Large intestine (tissue), 3 donors: ENCODE data around the gene MORN3. TPM values are rescaled to one million over a fixed set of nuclear protein-coding genes. Genes with fewer than 3 reads are reported as not detected.

Experiments used
- DNase-seq, 2 donors: peaks; one replicate each; pipeline versions ENCODE4 v3.0.0 to v3.0.0-alpha.2; 2013
- H3K27ac ChIP-seq: one replicate; pipeline ENCODE4 v1.5.1; 2013; ENCODE audit warnings: low read length
- H3K27me3 ChIP-seq: 2 replicates; pipeline ENCODE4 v1.6.1; 2013; ENCODE audit warnings: low read length; ENCODE audit not compliant: control insufficient read depth, insufficient read depth
- H3K36me3 ChIP-seq: 2 replicates; pipeline ENCODE4 v1.6.1; 2013; ENCODE audit warnings: low read length; ENCODE audit not compliant: control insufficient read depth, insufficient read depth
- H3K4me1 ChIP-seq: one replicate; pipeline ENCODE4 v1.6.1; 2013; ENCODE audit warnings: low read length; ENCODE audit not compliant: control insufficient read depth, insufficient read depth
- H3K4me3 ChIP-seq: one replicate; pipeline ENCODE4 v1.5.1; 2013; ENCODE audit warnings: low read length
- H3K9me3 ChIP-seq: one replicate; pipeline ENCODE4 v1.6.1; 2013; ENCODE audit warnings: mild to moderate bottlenecking, low read depth, low read length, moderate library complexity; ENCODE audit not compliant: control insufficient read depth
- WGBS: methylation state at CpG from one replicate; pipeline ENCODE4 v1.1.5; 2013; ENCODE audit warnings: low lambda C conversion rate; ENCODE audit not compliant: insufficient coverage; 5-methylcytosine and 5-hydroxymethylcytosine counted together
- polyA plus RNA-seq: library from polyadenylated mRNA; unstranded; fragments of 120-200 nt; gene quantifications from one replicate; pipeline ENCODE4 v1.2.1, GENCODE V29; 2013

The MORN3 gene
- polyA plus RNA-seq, 1 donor: 3.5 TPM

DNA sequence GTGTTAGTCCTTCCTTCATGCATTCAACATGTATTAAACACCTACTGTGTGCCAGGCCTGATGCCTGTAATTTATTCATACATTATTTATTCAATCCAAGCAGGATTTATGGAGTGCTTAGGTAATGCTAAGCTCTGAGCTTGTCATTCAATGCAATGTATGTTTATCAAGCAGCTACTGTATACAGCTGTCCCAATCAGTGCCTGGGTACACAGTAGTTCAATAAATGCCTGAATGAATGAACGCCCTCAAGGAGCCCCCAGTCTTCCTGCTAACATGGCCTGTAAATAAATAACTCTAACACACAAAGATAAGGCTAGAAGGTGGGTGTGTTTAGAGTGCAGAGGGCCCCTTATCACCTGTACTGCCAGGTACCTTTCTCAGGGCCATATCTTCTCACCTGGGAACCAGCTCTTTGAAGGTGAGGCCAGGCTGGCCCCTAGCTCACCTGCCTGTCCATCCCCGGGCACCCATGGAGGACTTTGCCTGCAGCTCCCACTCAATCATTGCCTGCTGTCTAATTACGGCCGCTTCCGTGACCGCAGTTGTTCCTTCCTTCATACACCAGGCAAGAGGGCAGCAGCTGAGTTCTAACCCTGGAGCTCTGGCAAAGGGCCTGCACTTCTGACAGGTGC is 68.6 kb downstream of the MORN3 start:
- Histone ChIP-seq H3K27ac (peak overlapping the region; percentile 34), H3K36me3 (no peaks in the 10 kb centered on the region), H3K4me3 (no peak overlapping the region), H3K4me1 (peaks cover 25% of the 10 kb centered on the region), H3K27me3 (no peaks in the 10 kb centered on the region), H3K9me3 (no peaks in the 10 kb centered on the region)
- no CpG with 5 or more reads among the region's 6 CpGs for WGBS
- peak; percentile 93 to 97 for DNase-seq

Other genes starting within 250 kb of the MORN3 start
- 22.3 TPM for gene KDM2B, start 88.6 kb downstream of the MORN3 start, polyA plus RNA-seq
- 37.4 TPM for gene ORAI1, start 43.1 kb downstream of the MORN3 start, polyA plus RNA-seq
- gene TMEM120B, start 43.1 kb upstream of the MORN3 start, polyA plus RNA-seq: 14.9 TPM
- gene RHOF, start 124.0 kb upstream of the MORN3 start, polyA plus RNA-seq: 53.6 TPM
- gene SETD1B, start 134.4 kb upstream of the MORN3 start, polyA plus RNA-seq: 14.2 TPM
- gene HPD, start 189.2 kb upstream of the MORN3 start, polyA plus RNA-seq: 0.27 TPM
- 55.2 TPM for gene PSMD9, start 219.1 kb upstream of the MORN3 start, polyA plus RNA-seq
- 2.2 TPM for gene CFAP251, start 248.9 kb upstream of the MORN3 start, polyA plus RNA-seq